GM18508 (cell line): ENCODE results near the gene EP300.
"Not testable (repeated sequence)": the region's sequence is repeated elsewhere in the genome, so short reads cannot be mapped to it uniquely, and the experiment has no call there.

ENCODE experiments used
- ATAC-seq: cut with Tn5 transposase; IDR thresholded peaks from one replicate; pipeline ENCODE4 v1.9.1; 2021; ENCODE audit warnings: moderate number of reproducible peaks; ENCODE audit not compliant: insufficient read depth, unreplicated experiment

Gene EP300

DNA sequence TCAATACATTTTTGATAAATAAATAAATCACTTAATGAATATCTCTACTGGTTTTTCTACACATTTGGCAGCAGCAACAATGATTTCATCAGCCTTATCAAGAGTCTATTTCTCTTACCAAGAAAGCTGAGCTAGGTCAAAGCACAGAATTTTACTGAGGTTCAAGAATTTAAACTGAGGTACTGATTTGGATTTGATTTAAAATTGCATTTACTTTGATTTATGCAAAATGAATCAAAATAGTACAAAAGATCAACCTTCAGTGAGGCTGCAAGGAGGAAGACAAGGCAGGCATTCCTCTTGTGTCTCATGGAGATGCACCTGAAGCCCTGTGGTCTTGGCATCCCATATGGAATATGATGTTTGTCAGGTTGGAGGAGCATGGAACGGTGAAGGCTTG, 15.5 kb upstream of the EP300 start:
- ATAC-seq = no peak

DNA sequence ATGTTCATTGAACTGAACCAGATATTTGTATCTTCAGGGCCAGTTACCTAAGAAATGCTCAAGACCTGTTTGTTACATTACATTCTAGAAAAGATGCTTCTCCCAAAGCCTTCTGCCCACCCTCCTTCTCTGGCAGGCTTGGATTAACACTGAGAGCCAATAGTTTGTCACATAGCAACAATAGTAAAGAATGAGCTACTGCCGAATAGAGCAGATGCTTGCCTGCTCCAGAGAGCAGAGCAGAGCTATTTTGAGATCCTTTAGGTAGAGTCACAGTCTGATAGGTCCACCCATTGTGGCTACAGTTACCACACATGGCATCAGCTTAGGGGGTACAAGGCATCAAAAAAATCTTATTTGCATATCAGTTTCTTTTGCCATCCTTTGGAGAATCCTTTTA, 13.5 kb upstream of the EP300 start:
- ATAC-seq = no peak

DNA sequence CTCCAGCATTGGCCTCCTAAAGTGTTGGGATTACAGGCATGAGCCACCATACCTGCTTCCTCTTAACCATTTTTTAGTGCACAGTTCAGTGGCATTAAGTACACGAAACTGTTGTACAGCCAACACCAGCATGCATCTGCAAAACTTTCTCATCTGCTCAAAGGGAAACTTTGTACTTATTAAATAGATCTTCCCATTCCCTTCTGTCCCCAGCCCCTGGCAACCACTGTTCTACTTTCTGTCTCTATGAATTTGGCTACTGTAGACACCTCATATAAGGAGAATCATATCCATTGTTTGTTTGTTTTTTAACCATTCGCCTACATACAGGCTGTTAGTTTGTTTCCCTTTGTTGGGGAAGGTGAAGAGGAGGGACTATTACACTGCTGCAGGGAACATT, 6.5 kb upstream of the EP300 start:
- ATAC-seq = no peak

DNA sequence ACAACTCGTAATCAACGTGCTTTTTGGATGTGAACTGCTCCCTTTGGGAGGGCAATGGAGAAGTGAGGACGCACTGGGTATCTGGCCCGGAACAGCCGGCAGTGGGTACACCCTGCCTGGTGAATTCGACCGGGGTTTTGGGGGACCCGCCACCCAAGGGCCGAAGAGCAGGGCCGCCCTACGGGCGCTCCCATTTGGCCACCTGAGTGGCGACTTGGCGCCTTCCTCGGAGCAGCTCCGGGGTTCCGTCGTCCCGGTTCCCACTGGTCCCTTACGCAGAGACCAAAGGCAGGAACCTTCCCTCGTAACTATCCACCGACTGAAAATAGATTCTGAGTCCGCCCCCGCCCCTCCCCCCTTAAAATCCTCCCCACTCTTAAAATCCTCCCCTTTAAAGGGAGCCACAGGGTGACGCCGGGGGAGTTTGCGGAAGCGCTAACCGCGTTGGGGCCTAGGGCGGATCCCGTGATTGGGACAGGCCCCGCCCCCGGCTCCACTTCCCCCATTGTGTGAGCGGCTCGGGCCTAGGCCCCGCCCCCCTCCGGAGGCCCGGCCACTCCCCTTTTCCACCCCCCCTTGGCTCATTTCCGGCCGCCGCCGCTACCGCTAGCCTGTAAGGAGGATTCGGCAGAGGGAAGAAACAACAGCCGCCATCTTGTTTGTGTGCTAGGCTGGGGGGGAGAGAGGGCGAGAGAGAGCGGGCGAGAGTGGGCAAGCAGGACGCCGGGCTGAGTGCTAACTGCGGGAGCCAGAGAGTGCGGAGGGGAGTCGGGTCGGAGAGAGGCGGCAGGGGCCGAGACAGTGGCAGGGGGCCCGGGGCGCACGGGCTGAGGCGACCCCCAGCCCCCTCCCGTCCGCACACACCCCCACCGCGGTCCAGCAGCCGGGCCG, 1.0 kb upstream of the EP300 start:
- ATAC-seq = peak; percentile 34

DNA sequence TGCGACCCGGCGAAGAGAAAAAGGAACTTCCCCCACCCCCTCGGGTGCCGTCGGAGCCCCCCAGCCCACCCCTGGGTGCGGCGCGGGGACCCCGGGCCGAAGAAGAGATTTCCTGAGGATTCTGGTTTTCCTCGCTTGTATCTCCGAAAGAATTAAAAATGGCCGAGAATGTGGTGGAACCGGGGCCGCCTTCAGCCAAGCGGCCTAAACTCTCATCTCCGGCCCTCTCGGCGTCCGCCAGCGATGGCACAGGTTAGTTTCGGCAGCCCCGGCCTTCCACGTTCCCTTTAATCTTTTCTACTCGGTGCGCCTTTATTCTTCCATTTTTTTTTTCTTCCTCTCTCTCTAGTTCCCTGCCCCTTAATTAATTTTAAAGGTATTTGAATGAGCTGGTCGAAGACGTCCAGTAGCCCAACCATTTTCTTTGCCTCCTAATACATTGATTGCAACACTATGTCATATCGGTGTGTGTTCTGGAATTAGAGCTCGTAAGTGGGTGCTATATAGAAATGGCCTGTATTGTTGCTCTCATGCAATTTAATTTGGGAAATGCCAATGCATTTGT, 537 bp downstream of the EP300 start:
- ATAC-seq = no peak

DNA sequence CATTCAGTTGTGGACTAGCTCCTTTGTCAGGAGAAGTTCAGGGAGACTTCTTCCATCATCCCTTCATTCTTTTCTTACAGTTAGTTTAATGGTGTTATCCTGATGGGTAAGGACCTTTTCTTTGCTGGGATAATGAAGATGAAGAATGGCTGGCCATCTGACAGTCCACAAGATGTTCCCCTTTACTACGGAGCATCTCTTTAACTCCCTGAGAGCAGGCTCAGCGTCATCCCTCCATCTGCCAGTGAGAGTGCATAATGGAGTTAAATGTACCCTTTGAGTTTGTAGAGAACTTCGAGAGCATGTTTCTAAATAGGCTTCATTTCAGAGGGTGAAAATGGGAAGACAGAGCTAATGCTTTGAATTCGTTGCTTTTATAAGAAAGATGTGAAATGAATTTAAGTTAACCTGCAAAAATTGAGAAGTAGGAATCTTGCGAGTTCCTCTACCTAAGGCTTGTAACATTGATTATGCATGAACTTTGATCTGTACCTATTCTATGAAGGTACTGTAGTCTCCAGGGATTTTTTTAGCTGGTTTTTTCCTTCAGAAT, 1.7 kb downstream of the EP300 start:
- ATAC-seq = no peak

DNA sequence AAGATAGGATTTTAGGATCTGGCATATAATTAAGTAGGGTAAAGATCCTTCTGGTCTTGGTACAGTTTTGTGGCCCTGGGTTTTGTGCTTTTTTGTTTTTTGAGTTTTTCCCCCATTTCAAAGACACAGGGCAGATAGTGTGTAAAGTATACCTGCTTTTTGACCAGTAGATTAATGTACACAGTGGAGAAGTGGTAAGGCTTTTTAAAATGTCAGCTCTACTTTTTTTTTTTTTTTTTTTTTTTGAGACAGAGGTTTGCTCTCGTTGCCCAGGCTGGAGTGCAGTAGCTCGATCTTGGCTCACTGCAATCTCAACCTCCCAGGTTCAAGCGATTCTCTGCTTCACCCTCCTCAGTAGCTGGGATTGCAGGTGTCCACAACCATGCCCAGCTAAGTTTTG, 4.0 kb downstream of the EP300 start:
- no peak for ATAC-seq

DNA sequence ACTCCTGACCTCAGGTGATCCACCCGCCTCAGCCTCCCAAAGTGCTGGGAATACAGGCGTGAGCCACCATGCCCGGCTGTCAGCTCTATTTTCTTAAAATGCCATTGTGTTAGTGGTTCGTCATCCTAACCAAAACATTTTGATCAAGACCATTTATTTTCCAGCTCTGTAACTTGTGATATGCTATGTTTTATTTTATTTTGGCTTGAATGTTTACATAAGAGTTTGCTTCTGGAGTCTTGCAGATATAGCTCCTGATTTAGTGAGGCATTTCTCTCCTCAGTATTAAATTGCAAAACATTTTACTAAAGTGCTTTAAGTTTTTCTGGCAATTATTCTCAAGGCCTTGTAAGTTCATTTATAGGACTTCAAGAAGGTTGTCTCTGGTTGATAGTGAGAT, 4.4 kb downstream of the EP300 start:
- no peak for ATAC-seq

DNA sequence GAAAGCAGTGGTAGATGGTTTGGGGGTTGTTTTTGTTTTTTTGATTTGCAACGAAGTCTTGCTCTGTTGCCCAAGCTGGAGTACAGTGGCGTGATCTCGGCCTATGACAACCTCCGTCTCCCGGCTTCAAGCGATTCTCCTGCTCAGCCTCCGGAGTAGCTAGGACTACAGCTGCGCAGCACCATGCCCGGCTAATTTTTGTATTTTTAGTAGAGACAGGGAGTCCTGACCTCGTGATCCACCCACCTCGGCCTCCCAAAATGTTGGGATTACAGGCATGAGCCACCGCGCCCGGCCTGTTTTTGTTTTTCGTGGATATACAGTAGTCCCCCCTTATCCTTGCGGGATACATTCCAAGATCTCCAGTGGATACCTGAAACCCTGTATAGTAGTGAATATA, 6.6 kb downstream of the EP300 start:
- ATAC-seq = no peak

DNA sequence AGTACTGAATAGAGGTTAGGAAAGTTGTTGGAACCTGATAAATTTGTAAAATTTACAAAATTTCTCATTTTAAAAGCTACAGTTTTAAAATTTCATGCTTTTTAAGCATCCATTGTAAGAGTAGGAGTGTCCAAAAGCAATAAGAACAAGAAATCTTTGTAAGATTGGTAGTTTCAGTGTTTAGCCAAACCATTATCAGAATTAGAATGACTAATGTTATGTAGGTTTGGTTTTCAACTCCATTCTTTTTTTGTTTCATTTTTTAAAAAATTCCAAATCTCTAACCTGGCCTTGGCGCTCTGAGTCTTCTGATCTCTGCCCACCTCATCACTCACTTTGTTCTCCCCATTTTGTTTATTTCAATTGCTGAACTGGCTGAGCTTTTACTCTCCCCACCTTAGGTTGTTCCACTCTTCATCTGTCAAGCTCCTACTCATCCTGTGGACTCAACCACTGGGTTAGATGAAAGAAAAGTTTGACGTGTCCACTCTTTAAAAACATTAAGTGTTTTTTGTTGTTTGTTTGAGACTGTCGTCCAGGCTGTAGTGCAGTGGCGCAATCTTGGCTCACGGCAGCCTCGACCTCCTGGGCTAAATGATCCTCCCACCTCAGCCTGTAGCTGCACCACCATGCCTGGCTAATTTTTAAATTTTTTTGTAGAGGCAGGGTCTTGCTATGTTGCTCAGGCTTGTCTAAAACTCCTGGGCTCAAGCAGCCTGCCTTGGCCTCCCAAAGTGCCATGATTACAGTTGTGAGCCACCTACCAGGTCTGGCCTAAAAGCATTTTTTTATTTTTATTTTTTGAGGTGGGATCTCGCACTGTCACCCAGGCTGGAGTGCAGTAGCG, 14.0 kb downstream of the EP300 start:
- ATAC-seq = no peak

DNA sequence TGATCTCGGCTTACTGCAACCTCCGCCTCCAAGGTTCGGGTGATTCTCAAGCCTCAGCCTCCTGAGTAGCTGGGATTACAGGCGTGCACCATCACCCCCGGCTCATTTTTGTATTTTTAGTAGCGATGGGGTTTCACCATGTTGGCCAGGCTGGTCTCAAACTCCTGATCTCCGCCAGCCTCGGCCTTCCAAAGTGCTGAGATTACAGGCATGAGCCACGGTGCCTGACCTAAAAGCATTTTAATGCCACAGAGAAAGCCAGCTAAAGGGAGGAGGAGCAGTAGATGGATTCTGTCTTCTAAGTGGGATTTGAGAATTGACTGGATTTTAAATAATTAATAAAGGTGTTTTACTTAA, 14.6 kb downstream of the EP300 start:
- ATAC-seq = not testable (repeated sequence)

DNA sequence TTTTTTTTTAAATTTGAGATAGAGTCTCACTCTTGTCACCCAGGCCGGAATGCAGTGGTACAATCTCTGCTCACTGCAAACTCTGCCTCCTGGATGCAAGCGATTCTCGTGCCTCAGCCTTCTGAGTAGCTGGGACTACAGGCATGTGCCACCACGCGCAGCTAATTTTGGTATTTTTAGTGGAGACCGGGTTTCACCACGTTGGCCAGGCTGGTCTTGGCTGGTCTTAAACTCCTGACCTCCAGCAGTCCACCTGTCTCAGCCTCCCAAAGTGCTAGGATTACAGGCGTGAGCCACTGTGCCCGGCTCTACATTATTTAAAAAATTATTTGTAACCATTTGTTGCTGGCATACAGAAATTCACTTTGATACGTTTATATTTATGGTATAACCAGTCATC, 18.6 kb downstream of the EP300 start:
- no peak for ATAC-seq

DNA sequence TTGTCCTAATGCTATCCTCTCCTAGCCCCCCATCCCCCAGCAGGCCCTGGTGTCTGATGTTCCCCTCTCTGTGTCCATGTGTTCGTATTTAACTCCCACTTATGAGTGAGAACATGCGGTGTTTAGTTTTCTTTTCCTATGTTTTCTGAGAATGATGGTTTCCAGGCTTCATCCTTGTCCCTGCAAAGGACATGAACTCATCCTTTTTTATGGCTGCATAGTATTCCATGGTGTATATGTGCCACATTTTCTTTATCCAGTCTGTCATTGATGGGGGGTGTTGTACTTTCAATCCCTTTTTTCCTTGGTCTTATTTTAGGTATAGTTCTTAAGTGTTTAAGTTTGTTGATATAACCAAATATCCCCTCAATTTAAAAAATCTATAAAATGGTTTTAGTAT, 23.9 kb downstream of the EP300 start:
- ATAC-seq = no peak

DNA sequence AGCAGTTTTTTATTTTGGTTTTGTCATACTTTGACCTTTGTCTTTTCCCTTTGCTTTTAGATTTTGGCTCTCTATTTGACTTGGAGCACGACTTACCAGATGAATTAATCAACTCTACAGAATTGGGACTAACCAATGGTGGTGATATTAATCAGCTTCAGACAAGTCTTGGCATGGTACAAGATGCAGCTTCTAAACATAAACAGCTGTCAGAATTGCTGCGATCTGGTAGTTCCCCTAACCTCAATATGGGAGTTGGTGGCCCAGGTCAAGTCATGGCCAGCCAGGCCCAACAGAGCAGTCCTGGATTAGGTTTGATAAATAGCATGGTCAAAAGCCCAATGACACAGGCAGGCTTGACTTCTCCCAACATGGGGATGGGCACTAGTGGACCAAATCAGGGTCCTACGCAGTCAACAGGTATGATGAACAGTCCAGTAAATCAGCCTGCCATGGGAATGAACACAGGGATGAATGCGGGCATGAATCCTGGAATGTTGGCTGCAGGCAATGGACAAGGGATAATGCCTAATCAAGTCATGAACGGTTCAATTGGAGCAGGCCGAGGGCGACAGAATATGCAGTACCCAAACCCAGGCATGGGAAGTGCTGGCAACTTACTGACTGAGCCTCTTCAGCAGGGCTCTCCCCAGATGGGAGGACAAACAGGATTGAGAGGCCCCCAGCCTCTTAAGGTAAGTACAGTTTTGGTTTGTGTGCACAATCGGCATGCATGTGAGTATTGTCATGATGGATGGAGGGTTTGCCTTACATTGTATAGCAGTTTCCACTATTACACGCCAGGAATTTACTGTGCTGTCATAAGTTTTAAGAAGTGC, 25.0 kb downstream of the EP300 start:
- no peak for ATAC-seq

DNA sequence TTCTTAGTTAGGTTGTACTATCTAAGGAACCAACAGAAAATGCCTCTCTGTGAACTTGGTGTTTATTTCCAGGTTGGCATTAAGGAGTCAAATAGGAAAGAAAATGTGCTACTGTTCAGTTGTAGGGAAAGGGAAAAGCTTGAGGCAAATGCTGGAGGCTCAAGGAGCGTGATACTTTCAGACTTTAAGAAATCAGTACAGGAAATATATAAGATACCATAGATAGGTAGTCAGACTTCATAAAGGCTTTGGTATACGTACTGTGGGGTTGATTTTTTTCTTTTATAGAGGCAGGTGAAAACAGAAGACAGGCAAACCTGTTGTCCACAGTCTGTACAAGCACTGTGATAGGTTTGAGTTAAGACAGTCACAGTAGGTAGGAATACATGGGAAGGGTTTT, 30.8 kb downstream of the EP300 start:
- no peak for ATAC-seq

DNA sequence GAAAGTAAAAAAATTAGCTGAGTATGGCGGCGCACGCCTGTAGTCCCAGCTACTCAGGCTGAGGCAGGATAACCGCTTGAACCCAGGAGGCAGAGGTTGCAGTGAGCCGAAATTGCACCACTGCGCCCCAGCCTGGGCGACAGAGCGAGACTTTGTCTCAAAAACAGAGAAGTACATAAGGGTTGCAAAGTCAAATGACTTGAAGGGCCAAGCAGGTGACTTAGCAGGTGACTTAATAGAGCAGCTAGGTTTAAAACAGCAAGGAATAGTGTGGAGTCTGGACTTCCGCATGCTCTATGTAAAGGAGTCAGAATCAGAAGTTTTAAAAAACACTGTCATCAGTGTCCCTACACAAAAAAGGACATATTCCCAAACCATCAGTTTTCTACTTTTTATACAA, 31.7 kb downstream of the EP300 start:
- no peak for ATAC-seq

DNA sequence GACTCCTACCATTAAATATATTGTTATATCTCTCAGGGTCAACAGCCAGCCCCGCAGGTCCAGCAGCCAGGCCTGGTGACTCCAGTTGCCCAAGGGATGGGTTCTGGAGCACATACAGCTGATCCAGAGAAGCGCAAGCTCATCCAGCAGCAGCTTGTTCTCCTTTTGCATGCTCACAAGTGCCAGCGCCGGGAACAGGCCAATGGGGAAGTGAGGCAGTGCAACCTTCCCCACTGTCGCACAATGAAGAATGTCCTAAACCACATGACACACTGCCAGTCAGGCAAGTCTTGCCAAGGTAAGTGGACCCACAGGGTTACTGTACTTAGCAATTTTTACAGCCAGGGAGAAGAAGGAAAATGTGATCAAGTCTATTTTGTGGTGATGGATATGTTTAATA, 35.1 kb downstream of the EP300 start:
- no peak for ATAC-seq

DNA sequence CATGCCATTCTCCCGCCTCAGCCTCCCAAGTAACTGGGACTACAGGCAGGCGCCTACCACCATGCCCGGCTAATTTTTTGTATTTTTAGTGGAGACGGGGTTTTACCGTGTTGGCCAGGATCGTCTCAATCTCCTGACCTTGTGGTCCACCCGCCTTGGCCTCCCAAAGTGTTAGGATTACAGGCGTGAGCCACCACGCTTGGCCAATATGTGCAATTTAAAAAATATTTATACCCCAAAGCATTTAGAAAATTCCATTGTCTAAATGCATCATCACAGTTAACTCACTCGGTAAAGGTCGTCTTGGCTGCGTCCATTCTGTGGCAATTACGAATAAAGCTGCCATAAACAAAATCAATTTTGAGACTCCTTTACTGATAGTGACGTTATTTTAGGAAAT, 36.2 kb downstream of the EP300 start:
- ATAC-seq = no peak

DNA sequence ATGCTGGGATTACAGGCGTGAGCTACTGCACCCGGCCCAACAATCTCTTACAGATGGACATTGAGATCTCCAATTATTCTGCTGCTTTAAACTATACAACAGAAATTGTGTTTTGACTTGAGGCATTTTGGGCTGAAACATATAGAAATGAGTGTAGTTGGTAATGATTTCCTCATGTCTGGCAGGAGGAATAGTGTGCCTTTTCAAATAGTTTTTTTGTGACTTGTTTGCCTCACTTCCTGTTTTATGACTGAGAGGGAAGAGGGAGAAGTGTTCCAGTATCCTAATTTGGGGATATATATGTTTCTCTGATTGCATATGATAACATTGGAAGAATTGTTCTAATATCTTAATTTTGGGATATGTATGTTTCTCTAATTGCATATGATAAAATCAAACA, 40.2 kb downstream of the EP300 start:
- no peak for ATAC-seq

DNA sequence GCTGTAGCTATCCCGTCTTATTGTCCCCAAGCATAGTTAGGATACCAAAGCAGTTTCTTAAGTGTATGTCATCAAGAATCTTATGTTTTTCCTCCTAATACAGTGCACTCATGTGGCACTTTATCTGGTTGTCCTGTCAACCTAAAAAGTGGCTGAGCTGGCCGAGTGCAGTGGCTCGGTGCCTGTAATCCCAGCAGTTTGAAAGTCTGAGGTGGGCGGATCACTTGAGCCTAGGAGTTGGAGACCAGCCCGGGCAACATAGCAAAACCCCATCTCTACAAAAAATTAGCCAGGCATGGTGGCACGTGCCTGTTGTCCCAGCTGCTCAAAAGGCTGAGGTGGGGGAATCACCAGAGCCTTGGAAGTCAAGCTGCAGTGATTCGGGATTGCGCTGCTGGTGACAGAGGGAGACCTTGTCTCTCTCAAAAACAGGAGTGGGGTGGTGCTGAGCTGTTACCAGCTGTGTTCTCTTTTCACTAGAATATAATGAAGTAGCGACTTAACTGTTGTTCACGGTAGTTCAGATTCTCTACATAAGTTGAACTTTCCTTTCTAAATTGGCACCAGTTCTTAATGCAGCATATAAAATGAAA, 48.1 kb downstream of the EP300 start:
- ATAC-seq = no peak
